NCI-H1105 treated with DMSO at 0.1 percent for 48 hours (cell line): ENCODE measurements around the gene ZNF786.
"Not testable (repeated sequence)": the region's sequence is repeated elsewhere in the genome, so short reads cannot be mapped to it uniquely, and the experiment has no call there.

ENCODE experiments used
- DNase-seq: peaks from one replicate; lab custom pipeline; 2025; lab: John Stamatoyannopoulos, UW

Gene ZNF786

GRCh38 chr7:149090397-149091195 is at the start of gene ZNF786:
TSS of gene ZNF786 (minus strand) at chr7:149090718. CDS start at chr7:149090640, 78 bp downstream.
- DNase-seq: peak; percentile 92

- no peak for DNase-seq
These were observed 45.6 kb upstream of the ZNF786 start for GRCh38 chr7:149136118-149136517.

DNA sequence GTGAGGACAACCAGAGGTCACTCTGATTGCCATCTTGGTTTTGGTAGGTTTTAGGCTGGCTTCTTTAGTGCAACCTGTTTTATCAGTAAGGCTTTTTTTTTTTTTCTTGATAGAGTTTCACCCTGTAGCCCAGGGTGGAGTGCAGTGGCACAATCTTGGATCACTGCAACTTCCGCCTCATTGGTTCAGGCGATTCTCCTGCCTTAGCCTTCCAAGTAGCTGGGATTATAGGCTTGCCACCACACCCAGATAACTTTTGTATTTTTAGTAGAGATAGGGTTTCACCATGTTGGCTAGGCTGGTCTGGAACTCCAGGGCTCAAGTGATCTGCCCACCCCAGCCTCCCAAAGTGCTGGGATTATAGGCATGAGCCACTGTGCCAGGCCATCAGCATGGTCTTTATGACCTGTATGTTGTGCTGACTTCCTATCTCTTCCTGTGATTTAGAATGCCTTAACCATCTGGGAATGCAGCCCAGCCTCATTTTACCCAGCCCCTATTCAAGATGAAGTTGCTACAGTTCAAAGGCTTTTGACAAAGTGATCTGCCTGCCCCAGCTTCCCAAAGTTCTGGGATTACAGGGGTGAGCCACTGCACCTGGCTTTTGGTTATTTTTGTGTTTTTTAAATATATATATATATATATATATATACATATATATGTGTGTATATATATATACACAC is 42.7 kb upstream of the ZNF786 start:
- no peak for DNase-seq

DNA sequence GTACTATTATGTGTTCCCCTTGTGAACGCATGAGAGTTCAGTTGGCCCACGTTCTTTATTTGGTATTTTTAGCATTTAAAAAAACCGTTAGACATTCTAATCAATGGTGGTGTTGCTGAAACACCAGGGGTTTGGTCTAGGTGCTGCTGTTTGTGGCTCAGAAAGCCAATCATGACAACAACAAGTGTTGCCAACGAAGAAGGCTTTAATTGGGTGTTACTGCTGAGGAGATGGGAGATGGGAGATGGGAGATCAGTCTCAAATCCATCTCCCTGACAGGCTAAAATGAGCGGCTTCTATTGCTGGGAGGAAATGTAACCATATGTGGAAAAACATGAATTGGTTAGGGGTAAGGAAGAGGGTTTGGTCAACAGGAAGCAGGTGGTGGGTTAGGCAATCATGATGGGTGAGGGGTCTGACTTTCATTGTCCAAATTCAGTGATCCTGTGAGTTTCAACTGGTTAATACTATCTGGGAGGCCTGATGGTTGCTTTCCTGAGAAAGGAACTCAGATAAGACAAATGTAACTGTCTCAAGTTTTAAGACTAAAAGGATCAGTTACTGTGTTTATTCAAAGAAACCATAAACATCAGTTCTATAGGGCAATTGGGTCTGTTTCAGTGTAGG is 40.2 kb upstream of the ZNF786 start:
- no peak for DNase-seq

DNA sequence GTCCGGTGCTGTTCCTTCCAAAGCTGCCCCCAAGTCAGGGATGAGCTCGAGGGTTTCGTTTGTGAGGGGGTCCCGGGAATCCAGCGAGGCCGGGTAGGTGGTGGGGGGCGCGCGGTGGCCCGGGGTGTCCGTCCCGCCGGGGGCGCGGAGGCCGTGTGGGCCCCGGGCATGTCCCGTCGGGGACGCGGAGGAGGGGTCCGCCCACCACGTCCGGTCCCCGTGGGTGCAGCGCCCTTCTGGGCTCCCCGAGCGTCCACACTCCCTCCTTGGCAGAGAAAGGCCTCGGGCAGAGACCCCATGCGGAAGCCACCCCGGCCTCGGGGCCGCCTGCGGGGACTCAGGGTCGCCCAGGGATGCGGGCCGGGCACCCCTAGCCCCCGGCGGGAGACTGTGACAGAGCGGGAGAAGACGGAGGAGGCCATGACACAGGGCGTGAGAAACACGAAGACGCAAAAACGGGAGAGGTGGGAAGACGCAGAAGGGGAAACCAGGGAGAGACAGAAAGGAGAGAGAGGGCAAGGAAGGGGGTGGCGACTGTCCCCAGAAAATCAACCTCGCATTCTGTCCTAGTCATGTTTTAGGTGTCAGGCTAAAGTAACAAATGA is 36.2 kb upstream of the ZNF786 start:
- DNase-seq: peak; percentile 51

DNA sequence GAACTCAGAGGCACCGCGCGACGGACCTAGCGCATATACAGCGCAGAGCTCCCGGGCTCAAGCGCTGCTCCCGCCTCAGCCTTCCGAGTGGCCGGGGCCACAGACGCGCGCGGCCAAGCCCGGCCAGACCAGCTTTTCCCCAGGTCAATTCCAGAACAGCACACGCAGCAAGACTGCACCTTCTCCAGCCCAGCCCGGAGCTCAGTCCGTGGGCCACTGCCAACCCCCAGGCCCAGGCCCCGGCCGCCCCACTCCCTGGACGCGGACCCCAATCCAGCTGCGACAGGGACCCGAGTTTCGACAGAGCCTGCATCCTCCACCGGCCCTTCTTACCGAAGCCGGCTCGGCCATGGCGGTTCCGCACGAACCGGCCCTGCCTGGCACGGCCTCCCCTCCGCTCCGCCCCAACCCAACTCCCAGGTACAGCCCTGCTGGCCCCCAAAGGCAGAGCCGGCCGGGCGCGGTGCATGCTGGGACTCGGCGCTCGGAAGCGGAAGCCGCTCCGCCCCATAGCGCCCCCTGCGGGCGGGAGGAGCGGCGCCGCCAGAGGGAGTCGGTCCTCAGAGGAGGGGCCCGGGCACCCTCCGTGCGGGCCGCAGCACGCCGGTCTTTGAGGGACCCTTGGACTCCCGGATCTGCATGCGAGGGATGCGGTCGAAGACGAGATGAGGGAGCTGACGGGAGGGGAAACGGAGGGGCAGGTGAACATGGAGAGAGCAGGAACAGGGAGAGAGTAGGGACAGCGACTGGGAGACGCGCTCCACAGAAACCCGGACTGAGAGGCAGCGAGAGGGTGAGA is 35.5 kb upstream of the ZNF786 start, which contains the start of gene ZNF425:
ZNF425 (minus strand) TSS at position 462 of the 799 bp plus-strand sequence; CDS start at position 351, 111 bp downstream.
- peak; percentile 85 for DNase-seq

GRCh38 chr7:149125189-149125862 is 34.8 kb upstream of the ZNF786 start:
- DNase-seq: no peak

- DNase-seq: no peak
These were observed 19.5 kb upstream of the ZNF786 start for GRCh38 chr7:149109969-149110368.

DNA sequence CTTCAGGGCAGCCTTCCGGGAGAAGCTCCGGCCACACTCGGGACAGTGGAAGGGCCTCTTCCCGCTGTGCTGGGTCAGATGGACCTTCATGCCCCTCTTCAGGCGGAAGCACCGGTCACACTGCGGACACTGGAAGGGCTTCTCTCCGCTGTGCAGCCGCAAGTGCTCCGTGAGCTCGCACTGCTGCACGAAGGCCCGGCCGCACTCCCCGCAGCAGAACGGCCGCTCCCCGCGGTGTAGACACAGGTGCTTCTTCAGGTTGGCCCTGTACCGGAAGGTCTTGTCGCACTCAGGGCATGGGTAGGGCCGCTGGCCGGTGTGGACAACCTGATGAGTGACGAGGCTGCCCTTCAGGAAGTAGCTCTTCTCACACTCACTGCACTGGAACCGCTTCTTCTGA is 14.2 kb upstream of the ZNF786 start:
- DNase-seq: no peak

GRCh38 chr7:149104214-149104613 is 13.7 kb upstream of the ZNF786 start:
- no peak for DNase-seq

- DNase-seq: no peak
These were observed 12.9 kb upstream of the ZNF786 start for GRCh38 chr7:149103424-149103823.

DNA sequence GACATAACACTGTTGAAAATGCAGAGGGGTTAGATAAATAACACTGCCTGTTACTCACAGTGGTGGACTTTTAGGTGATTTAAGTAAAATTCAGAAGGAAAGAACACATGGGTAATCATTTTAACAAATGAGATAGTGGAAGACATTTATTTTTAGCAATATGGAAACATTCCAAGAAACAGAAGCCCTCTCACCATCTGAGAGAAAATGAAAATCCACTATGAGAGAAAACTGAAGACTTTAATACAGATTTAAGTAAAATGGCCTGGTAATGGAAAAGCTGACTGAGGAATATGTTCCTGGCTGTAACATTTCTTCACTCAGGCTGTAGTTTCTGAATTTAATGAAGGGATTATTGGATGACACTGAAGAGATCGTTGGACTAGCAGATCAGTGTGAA is 12.1 kb upstream of the ZNF786 start:
- DNase-seq: no peak

GRCh38 chr7:149100821-149101220 is 10.3 kb upstream of the ZNF786 start:
- no peak for DNase-seq

DNA sequence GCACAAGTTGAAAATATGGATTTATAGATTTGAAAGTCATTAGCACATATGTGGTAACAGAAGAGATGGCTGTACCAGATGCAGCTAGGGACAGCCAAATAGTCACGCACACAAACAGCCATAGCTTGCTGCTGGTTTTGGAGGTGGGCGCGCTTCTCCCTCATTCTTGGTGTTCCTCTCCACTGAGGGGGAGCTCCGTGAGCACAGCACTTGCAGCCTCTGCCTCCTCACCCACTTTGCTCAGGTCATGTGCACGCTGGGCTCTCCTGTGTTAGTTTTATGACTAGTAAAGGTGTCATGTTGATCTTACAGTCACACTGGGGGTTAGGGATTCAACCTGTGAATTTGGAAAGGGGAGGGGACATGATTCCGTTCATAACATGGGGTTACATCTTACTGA is 8.5 kb upstream of the ZNF786 start:
- DNase-seq: no peak

DNA sequence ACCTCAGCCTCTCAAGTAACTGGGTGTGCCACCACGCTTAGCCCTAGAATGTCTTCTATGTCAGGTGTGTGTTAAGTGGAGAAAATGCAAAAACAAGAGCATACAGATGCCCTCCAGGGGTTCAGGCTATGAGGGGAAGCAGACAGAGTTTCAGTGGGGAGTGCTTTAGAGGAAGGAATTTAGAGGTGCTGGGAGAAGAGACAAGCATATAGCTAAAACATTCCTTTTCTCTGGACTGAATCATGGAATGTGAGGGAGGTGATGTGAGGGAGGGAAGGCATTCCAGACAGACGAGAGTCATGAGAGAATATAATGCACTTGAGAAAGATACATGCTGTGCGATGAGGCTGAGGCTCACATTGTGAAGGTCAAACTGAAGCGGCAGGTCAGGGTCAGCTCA is 6.6 kb upstream of the ZNF786 start:
- no peak for DNase-seq

GRCh38 chr7:149093228-149093627 is 2.7 kb upstream of the ZNF786 start:
- DNase-seq: no peak

DNA sequence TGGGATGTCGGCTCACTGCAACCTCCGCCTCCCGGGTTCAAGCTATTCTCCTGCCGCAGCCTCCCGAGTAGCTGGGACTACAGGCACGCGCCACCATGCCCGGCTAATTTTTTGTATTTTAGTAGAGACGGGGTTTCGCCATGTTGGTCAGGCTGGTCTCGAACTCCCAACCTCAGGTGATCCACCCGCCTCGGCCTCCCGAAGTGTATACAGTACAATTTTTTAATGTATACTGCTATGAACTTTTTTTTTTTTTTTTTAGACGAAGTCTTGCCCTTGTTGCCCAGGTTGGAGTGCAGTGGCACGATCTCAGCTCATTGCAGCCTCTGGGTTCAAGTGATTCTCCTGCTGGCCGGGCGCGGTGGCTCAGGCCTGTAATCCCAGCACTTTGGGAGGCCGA is 1.7 kb upstream of the ZNF786 start:
- not testable (repeated sequence) for DNase-seq

GRCh38 chr7:149087376-149087775 is 3.1 kb downstream of the ZNF786 start:
- DNase-seq: no peak

- DNase-seq: no peak
These were observed 4.7 kb downstream of the ZNF786 start for GRCh38 chr7:149085866-149086265.

GRCh38 chr7:149084407-149084806 is 6.1 kb downstream of the ZNF786 start:
- DNase-seq: no peak

DNA sequence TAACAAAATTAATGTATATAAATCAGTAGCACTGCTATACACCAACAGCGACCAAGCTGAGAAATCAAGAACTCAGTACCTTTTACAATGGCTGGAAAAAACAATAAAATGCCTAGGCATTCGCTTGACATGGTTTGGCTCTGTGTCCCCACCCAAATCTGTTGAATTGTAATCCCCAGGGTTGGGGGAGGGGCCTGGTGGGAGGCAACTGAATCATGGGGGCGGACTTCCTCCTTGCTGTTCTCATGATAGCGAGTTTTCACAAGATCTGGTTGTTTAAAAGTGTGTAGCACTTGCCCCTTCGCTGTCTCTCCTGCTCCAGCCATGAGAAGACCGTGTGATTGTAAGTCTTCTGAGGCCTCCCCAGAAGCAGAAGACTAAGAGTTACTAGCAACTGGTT is 8.6 kb downstream of the ZNF786 start:
- DNase-seq: no peak
